Tibial nerve (tissue), 4 donors: Measurements from ENCODE around the gene NEK4. TPM values are rescaled to one million over a fixed set of nuclear protein-coding genes. Genes with fewer than 3 reads are reported as not detected.
A peak's percentile ranks its signal among the peaks of the same experiment; 100 is the strongest.

ENCODE experiments used
- DNase-seq, 2 donors: peaks; one replicate each; pipeline ENCODE4 v3.0.0-alpha.2; 2019; ENCODE audit warnings: low spot score in 2 of 2
- H3K27ac ChIP-seq, 4 donors: fragments of 200-600 bp; sonication (generic) in 3 of 4; one replicate each; pipeline ENCODE4 v1.5.1; 2017 to 2019; ENCODE audit warnings: mild to moderate bottlenecking in 1 of 4
- H3K27me3 ChIP-seq, 2 donors: fragments of 200-600 bp; sonication (generic) in 1 of 2; one replicate each; pipeline versions ENCODE4 v1.5.1 to v1.6.0; 2017 to 2019
- H3K36me3 ChIP-seq, 3 donors: fragments of 200-600 bp; sonication (generic); one replicate each; pipeline ENCODE4 v1.5.1; 2018 to 2019
- H3K4me1 ChIP-seq, 4 donors: fragments of 200-600 bp; sonication (generic) in 3 of 4; one replicate each; pipeline ENCODE4 v1.5.1; 2017 to 2019
- H3K4me3 ChIP-seq, 4 donors: fragments of 200-600 bp; sonication (generic) in 3 of 4; one replicate each; pipeline ENCODE4 v1.5.1; 2017 to 2019; ENCODE audit warnings: mild to moderate bottlenecking in 1 of 4, moderate library complexity in 1 of 4
- H3K9me3 ChIP-seq, 4 donors: fragments of 200-600 bp; sonication (generic) in 3 of 4; one replicate each; pipeline ENCODE4 v1.5.1; 2017 to 2019
- EP300 ChIP-seq, 2 donors: sonication (generic); formaldehyde crosslinking; IDR thresholded peaks; one replicate each; pipeline ENCODE4 v1.6.1; 2017; ENCODE audit warnings: antibody characterized with exemption in 2 of 2, mild to moderate bottlenecking in 1 of 2
- POLR2A ChIP-seq, 2 donors: fragments of 450-650 bp; IDR thresholded peaks; one replicate each; pipeline ENCODE4 v1.6.1; 2017; ENCODE audit warnings: antibody characterized with exemption in 2 of 2, mild to moderate bottlenecking in 2 of 2, moderate library complexity in 2 of 2
- WGBS, 2 donors: methylation state at CpG; one replicate each; pipeline ENCODE4 v1.1.5; 2018; 5-methylcytosine and 5-hydroxymethylcytosine counted together
- total RNA-seq, 4 donors: library from RNA; depleted of rRNA; stranded (reverse); fragments of >200 nt; gene quantifications; one replicate each; pipeline ENCODE4 v1.1.0, GENCODE V29; 2016
- TF ChIP-seq, protein P1 (sequence below), 5 experiments: fragments of 200-600 bp in 3 of 5; fragments of 450-650 bp in 2 of 5; sonication (generic) in 3 of 5; IDR thresholded peaks; one replicate each; pipeline ENCODE4 v1.5.1; 2016 to 2019; ENCODE audit warnings: antibody characterized with exemption in 5 of 5, mild to moderate bottlenecking in 3 of 5, moderate library complexity in 2 of 5

The NEK4 gene
- total RNA-seq, 4 donors from 2014 or later: 19.2 to 26.7 (median 20.5) TPM

DNA sequence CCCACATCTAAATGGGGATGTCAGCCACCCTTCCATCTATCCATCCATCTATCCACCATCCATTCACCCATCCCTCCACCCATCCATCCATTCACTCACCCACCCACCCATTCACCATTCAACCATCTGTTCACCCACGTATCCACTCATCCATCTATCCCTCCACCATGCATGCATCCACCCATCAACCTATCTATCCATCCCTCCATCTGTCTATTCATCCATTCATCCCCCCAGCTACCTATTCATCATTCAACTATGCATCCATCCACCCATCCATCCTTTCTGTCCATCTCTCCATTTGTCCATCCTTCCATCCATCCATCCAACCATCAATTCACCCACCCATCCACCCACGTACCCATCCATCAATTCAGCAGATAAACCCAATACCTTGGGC, 38.4 kb upstream of the NEK4 start:
- Histone ChIP-seq H3K27me3 (no peaks in the 10 kb centered on the region), H3K27ac (no peak overlapping the region), H3K4me1 (no peaks in the 10 kb centered on the region), H3K4me3 (no peak overlapping the region), H3K9me3 (no peaks in the 10 kb centered on the region), H3K36me3 (peaks cover 0 to 11% (median 0%) of the 10 kb centered on the region in 3 donors)
- 73 to 77% methylated on average over 2 of the region's 2 CpGs for WGBS, 2 donors
- no peak for TF ChIP-seq EP300 (IDR thresholded peaks at IDR 0.05)
- no peak for TF ChIP-seq POLR2A (IDR thresholded peaks at IDR 0.05)
- TF ChIP-seq, protein P1, sequence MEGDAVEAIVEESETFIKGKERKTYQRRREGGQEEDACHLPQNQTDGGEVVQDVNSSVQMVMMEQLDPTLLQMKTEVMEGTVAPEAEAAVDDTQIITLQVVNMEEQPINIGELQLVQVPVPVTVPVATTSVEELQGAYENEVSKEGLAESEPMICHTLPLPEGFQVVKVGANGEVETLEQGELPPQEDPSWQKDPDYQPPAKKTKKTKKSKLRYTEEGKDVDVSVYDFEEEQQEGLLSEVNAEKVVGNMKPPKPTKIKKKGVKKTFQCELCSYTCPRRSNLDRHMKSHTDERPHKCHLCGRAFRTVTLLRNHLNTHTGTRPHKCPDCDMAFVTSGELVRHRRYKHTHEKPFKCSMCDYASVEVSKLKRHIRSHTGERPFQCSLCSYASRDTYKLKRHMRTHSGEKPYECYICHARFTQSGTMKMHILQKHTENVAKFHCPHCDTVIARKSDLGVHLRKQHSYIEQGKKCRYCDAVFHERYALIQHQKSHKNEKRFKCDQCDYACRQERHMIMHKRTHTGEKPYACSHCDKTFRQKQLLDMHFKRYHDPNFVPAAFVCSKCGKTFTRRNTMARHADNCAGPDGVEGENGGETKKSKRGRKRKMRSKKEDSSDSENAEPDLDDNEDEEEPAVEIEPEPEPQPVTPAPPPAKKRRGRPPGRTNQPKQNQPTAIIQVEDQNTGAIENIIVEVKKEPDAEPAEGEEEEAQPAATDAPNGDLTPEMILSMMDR (IDR thresholded peaks at IDR 0.05): no peak
- DNase-seq: no peak

DNA sequence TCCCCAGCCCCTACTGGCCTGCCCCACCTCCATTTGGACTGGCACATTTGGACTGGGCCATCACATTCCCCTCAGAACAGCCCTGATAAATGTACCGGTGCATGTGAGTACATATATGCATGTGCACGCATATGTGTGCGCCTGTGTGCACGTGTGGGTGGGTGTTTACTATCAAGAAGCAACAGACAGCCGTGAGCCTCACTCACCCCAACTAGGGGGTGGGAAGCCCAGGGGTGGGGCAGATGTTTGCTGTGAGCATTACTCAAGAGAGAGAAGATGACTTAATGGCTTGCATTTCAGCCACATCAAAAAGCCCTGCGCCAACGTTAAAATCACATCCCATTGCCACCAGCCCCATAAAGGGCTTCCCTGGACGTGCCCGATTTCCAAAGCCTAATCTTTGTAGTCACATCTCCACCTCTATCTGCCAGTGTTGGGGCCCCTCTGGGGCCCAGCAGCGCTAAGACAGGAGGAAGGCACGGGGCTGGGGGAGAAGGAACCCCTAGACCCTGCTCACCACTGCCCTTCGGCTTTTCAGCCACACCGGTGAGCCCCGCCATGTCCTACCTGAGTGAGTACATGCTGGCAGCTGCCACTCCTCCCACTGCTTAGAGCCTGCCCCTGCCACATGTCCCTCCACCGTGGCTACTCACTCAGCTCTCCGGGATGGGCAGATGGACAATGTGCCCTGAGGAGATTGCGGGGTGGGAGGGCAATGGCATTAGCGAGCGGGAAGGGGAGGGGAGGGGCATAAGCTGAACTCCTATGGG, 34.7 kb upstream of the NEK4 start:
- H3K4me3 ChIP-seq: no peak overlapping the region
- 74 to 76% methylated on average over 17 to 19 of the region's 19 CpGs for WGBS, 2 donors
- no peaks in the 10 kb centered on the region for H3K27me3 ChIP-seq
- peaks cover 0 to 5% (median 0%) of the 10 kb centered on the region in 3 donors for H3K36me3 ChIP-seq
- H3K9me3 ChIP-seq: no peaks in the 10 kb centered on the region
- H3K4me1 ChIP-seq: no peaks in the 10 kb centered on the region
- no peak overlapping the region for H3K27ac ChIP-seq
- no peak for TF ChIP-seq EP300 (IDR thresholded peaks at IDR 0.05)
- no peak for TF ChIP-seq POLR2A (IDR thresholded peaks at IDR 0.05)
- TF ChIP-seq, protein P1 (IDR thresholded peaks at IDR 0.05): no peak
- DNase-seq: no peak

DNA sequence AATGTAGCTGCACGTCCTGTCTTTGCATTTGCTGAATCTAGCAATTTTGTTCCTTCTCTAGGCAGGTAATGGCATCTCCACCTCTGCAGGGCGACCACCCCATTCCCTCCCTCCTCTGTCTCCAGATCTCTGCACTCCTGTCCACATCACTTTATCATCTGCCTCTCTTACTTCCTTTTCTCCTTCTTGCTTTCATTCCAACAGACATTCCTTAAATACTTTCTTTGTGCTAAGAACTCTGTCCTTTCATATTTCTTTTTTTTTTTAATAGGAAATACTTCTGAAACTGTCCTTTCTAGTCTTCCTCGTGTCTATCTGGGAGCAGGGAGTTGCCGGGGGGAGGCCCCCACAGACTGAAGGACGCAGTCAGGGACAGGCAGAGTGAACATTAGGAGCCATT, 31.1 kb upstream of the NEK4 start:
- TF ChIP-seq EP300 (IDR thresholded peaks at IDR 0.05): no peak

DNA sequence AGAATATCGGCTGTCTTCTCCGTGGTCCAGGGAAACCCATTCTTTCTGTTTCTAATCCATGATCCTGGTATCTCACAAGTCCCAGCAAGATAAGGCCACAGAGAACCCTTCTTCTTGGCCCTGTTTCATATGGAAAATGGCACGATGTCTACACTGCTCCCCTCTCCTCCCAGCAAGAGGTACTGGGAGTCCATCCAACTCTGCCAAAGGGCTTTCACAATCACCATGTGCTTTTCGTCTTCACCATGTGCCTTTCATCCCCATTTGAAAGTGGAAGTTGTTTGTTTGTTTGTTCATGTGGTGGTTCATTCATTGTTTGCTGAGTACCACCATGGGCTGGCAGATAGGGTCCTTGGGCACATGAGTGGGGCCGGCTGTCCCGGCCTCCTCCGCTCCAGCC, 29.3 kb upstream of the NEK4 start:
- Histone ChIP-seq H3K9me3 (no peaks in the 10 kb centered on the region), H3K4me3 (no peak overlapping the region), H3K27me3 (no peaks in the 10 kb centered on the region), H3K27ac (no peak overlapping the region), H3K4me1 (peaks cover 0 to 8% (median 2%) of the 10 kb centered on the region in 4 donors), H3K36me3 (peaks cover 0 to 5% (median 0%) of the 10 kb centered on the region in 3 donors)
- TF ChIP-seq, protein P1 (IDR thresholded peaks at IDR 0.05): no peak
- TF ChIP-seq POLR2A (IDR thresholded peaks at IDR 0.05) (no peak), EP300 (IDR thresholded peaks at IDR 0.05) (no peak)
- DNase-seq: no peak
- 82 to 91% methylated on average over 7 of the region's 7 CpGs for WGBS, 2 donors

More for the DNA sequence above, 31.1 kb upstream of the NEK4 start:
- H3K9me3 ChIP-seq: no peaks in the 10 kb centered on the region
- no peak for DNase-seq
- no peak overlapping the region for H3K4me3 ChIP-seq
- H3K4me1 ChIP-seq: no peaks in the 10 kb centered on the region
- H3K36me3 ChIP-seq: peaks cover 0 to 5% (median 0%) of the 10 kb centered on the region in 3 donors
- no peaks in the 10 kb centered on the region for H3K27me3 ChIP-seq
- WGBS, 2 donors: 46 to 49% methylated on average over 5 of the region's 5 CpGs
- no peak overlapping the region for H3K27ac ChIP-seq

DNA sequence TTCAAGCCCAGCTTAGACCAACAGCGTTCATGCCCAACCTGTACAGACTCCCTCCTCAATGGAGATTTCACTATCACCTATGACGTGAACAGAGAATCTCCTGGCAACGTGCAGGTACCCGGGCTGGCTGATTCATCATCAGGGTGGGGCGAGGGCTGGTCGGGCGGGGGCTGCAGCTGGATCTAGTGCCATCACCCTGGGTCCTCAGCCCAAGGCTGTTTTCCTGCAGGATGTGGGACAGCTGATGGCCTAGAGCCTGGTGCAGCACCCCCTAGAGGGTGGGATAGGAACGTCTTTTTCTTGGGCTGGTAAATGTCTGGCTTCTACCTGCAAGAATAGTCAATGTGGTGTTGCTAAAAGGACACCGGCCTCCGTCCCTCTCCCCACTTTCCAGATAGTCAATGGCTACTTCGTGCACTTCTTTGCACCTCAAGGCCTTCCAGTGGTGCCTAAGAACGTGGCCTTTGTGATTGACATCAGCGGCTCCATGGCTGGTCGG, 28.3 kb upstream of the NEK4 start:
- TF ChIP-seq, protein P1 (IDR thresholded peaks at IDR 0.05): peak in 3 of 5 experiments; percentile 11 to 22 (median 21)
- no peak for TF ChIP-seq EP300 (IDR thresholded peaks at IDR 0.05)
- TF ChIP-seq POLR2A (IDR thresholded peaks at IDR 0.05): no peak
- WGBS, 2 donors: 59 to 66% methylated on average over 13 to 14 of the region's 14 CpGs
- no peaks in the 10 kb centered on the region for H3K27me3 ChIP-seq

More for the DNA sequence above, 28.3 kb upstream of the NEK4 start:
- Histone ChIP-seq H3K9me3 (no peaks in the 10 kb centered on the region), H3K4me1 (peaks cover 0 to 19% (median 8%) of the 10 kb centered on the region in 4 donors), H3K4me3 (no peak overlapping the region), H3K27ac (peak overlapping the region in 2 of 4 donors; percentile 59 to 72), H3K36me3 (peaks cover 0 to 5% (median 0%) of the 10 kb centered on the region in 3 donors)
- DNase-seq: no peak
